Measurements from ENCODE around the gene CLCC1. TPM values are rescaled to one million over a fixed set of nuclear protein-coding genes. Genes with fewer than 3 reads are reported as not detected.
"Not testable (repeated sequence)": the region's sequence is repeated elsewhere in the genome, so short reads cannot be mapped to it uniquely, and the experiment has no call there.

CLCC1 gene
- total RNA-seq, 2 experiments from 2014 or later = 16.8 to 22.5 TPM

DNA sequence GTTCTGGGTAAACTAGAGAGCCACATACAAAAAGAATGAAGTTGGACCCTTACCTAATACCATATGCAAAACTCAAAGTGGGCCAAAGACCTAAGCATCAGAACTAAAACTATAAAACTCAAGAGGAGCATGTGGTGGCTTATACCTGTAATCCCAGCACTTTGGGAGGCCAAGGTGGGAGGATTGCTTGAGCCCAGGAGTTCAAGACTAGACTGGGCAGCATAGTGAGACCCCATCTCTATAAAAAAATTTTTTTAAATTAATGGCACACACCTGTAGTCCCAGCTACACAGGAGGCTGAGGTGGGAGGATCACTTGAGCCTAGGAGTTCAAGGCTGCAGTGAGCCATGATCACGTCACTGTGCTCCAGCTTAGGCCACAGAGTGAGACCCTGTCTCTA lies 35.7 kb downstream of the CLCC1 start:
- POLR2A ChIA-PET, CTCF ChIA-PET: not testable (repeated sequence)

DNA sequence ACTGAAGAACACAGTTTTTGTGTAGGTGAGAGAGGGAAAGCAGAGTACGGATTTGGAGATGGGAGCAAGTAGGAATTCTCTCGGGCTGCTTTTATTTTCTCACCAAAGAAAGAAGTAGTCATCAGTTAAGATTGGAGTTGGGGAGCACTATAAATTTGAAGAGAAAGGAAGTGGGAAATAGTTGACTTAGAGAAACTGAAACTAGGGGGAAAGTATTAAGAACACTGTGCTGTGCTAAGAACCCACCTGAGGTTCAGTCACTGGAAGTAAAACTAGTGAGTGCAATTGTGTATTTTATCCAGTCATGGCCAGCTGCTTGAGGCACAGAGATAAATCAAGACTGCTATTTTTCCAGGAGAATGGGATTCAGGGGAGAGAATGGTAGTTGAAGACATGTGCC lies 37.4 kb downstream of the CLCC1 start:
- POLR2A ChIA-PET = no interaction called here
- CTCF ChIA-PET = no interaction called here

GRCh38 chr1:108916788-108917187 lies 46.5 kb downstream of the CLCC1 start:
- ChIA-PET POLR2A (no interaction called here), CTCF (no interaction called here)

Other genes with a start within 250 kb of the CLCC1 start
- 10 to 100 TPM; 35.3 to 39.8 TPM for gene STXBP3, start 216.8 kb downstream of the CLCC1 start, total RNA-seq
- gene AKNAD1, start 106.4 kb downstream of the CLCC1 start, total RNA-seq = not detected
- 1 to 10 TPM; 6.8 to 7.4 TPM for gene GPSM2, start 86.5 kb downstream of the CLCC1 start, total RNA-seq
- 10 to 100 TPM; 11.9 to 13.4 TPM for gene WDR47, start 78.6 kb upstream of the CLCC1 start, total RNA-seq
- 10 to 100 TPM; 33.2 to 38.5 TPM for gene TAF13, start 112.5 kb upstream of the CLCC1 start, total RNA-seq
- 10 to 100 TPM; 29.0 to 29.1 TPM for gene TMEM167B, start 127.3 kb upstream of the CLCC1 start, total RNA-seq
- 10 to 100 TPM; 12.5 to 14.8 TPM for gene ELAPOR1, start 150.6 kb upstream of the CLCC1 start, total RNA-seq